GM12801 (cell line): Measurements from ENCODE around the gene ATF6B.

Source experiments
- CTCF ChIP-seq: IDR thresholded peaks from one replicate; pipeline ENCODE4 v1.5.1; 2011; ENCODE audit warnings: control low read depth; ENCODE audit not compliant: insufficient read length; ENCODE audit errors: extremely low read depth

The ATF6B gene

GRCh38 chr6:32137454-32137853 lies 9.4 kb upstream of the ATF6B start:
- TF ChIP-seq CTCF = no peak

GRCh38 chr6:32133786-32134185 lies 5.7 kb upstream of the ATF6B start:
- TF ChIP-seq CTCF = no peak

GRCh38 chr6:32132110-32132509 lies 4.1 kb upstream of the ATF6B start:
- TF ChIP-seq CTCF = no peak

- TF ChIP-seq CTCF = no peak
These were observed 3.4 kb upstream of the ATF6B start for GRCh38 chr6:32131439-32131948.

- TF ChIP-seq CTCF = no peak
These were observed 1.4 kb upstream of the ATF6B start for GRCh38 chr6:32129297-32130088.

- no peak for TF ChIP-seq CTCF
These were observed 778 bp upstream of the ATF6B start for GRCh38 chr6:32128751-32129296.

- no peak for TF ChIP-seq CTCF
These were observed 683 bp downstream of the ATF6B start for GRCh38 chr6:32127409-32127716.
